ENCODE measurements around the gene SAAL1.

DNA sequence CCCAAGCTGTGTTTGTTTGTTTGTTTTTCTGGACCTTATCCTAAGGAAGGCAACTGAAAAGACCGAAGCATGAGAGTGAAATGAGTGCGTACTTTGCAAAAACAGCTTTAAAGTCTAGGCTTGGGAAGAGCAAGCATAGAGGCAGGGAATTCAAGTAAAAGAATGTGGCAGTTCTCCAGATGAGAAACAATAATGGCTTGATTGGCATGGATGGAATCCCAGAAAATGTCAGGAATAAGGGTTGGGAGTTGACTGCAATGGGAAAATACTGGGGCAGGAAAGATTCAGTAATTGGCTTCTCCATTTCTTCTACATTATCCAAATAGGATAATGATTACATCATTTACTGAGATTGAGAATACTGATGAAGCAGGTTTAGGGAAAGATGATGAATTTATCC is 17.5 kb downstream of the SAAL1 start:
- TF ChIP-seq, protein P1, sequence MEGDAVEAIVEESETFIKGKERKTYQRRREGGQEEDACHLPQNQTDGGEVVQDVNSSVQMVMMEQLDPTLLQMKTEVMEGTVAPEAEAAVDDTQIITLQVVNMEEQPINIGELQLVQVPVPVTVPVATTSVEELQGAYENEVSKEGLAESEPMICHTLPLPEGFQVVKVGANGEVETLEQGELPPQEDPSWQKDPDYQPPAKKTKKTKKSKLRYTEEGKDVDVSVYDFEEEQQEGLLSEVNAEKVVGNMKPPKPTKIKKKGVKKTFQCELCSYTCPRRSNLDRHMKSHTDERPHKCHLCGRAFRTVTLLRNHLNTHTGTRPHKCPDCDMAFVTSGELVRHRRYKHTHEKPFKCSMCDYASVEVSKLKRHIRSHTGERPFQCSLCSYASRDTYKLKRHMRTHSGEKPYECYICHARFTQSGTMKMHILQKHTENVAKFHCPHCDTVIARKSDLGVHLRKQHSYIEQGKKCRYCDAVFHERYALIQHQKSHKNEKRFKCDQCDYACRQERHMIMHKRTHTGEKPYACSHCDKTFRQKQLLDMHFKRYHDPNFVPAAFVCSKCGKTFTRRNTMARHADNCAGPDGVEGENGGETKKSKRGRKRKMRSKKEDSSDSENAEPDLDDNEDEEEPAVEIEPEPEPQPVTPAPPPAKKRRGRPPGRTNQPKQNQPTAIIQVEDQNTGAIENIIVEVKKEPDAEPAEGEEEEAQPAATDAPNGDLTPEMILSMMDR (IDR thresholded peaks at IDR 0.05): no peak
- no peak for TF ChIP-seq POLR2A (IDR thresholded peaks at IDR 0.05)
